Measurements from ENCODE around the gene IQGAP1.
"Not testable (repeated sequence)": the region's sequence is repeated elsewhere in the genome, so short reads cannot be mapped to it uniquely, and the experiment has no call there.

Gene IQGAP1

DNA sequence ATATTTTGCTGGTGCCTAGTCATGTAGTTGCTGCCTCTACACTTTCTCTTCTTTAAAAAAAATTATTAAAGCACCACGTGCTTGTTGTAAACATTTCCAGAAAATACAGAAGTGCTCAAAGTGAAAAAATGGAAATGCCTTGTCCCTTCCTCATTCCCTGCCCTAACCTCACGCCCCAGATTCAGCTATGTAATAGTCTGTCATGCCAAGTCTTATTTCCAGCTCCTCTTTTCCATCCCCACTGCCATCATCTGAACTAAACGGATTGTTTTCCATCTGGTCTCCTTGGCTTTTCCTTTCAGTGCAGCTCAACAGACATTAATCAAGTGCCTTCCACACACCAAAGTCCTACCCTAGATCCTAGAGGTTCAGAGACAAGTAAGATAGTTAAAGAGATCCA lies 20.5 kb upstream of the IQGAP1 start:
- DNase-seq, result no peak

DNA sequence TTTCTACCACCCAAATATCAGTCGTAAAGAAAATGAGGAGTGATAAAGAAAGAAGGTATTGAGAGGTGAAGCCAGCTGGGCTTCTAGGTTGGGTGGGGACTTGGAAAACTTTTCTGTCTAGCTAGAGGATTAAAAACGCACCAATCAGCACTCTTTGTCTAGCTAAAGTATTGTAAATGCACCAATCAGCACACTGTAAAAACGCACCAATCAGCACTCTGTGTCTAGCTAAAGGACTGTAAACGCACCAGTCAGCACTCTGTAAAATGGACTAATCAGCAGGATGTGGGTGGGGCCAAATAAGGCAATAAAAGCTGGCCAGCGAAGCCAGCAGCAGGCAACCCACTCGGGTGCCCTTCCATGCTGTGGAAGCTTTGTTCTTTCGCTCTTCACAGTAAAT lies 13.0 kb upstream of the IQGAP1 start:
- DNase-seq, result no peak

DNA sequence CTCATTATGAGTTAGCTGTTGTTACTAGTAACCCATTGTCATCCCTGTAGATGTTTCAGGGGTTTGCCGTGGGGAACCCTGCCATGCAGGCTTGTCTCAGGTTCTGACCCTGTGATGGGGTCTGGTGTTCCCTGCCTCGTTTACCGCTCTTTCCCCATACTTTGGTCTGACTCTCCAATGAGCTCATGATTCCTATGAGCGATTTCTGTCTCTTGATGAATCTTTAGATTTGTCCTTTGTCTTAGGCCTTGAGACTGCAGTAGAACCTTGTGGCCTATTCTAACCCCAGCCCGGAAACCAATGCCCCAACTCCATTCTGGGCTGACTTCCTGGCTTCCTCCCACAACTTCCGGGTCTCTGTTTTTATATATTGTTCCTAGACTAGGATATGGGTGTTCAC lies 11.3 kb upstream of the IQGAP1 start:
- peak; percentile 51 for DNase-seq

DNA sequence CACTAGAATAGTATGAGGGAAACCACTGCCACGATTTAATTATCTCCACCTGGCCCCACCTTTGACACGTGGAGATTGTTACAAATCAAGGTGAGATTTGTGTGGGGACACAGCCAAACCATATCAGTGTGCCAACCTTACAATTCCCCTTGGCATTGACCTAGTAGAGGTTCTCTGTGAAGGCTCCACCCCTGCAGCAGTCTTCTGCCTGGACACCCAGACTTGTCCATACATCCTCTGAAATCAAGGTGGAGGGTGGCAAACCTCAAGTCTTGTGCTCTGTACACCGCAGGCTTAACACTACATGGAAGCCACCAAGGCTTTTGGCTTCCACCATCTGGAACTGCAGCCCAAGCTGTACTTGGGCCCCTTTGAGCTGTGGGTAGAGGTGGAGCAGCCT lies 8.8 kb upstream of the IQGAP1 start:
- no peak for DNase-seq

DNA sequence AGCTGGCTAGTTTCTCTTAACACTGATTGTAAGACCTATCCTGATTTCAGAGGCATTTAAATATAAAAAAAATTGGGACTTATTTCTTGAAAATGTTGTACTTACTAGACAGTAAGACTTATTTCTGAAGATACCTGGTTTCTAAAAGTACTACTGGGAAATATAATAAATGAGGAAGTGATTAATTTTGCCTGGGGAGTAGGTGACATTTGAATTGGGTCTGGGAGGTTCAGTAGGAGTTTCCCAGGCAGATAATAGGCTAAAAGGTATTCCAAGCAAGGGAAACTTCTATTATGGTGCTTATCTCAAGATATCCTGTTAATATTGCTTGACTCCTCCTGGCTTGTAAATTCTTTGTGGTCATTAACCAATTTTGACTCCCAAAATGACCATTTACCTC lies 6.5 kb upstream of the IQGAP1 start:
- no peak for DNase-seq

DNA sequence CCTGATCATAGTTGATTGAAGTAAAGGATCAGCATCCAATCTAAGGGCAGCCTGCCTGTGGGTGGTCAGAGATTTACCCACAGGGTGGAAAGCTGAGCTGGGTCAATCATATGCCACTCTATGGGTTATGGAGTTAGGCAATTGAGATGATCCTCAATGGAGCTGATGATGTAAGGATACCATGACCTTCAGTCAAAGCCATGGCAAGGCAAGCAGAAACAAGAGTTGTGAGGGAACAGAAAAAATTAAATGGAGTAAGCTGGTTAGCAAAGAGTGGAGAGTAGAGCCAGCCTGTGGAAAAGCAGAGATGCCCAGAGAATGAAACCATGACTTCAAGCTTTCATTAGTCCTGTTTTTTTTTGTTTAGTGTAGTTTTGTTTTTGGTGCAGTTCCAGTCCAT lies 5.7 kb upstream of the IQGAP1 start:
- no peak for DNase-seq

DNA sequence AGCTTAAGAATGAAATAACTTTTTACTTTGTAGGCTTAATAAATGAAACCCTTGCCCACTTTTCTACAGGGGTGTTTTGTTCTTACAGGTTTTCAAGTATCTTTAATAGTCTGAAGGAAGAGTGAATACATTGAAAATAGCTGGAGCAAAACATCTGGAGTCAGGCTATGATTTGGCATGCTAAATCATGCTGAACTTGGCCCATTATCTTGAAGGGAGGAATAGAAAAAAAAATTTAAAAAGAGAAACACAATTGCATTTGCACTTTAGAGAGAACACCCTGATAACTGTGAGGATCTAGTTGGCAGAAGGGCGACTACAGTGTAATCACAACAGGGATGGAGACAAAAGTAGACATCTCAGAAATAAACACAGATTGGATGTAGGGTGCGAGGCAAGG lies 1.8 kb upstream of the IQGAP1 start:
- no peak for DNase-seq

DNA sequence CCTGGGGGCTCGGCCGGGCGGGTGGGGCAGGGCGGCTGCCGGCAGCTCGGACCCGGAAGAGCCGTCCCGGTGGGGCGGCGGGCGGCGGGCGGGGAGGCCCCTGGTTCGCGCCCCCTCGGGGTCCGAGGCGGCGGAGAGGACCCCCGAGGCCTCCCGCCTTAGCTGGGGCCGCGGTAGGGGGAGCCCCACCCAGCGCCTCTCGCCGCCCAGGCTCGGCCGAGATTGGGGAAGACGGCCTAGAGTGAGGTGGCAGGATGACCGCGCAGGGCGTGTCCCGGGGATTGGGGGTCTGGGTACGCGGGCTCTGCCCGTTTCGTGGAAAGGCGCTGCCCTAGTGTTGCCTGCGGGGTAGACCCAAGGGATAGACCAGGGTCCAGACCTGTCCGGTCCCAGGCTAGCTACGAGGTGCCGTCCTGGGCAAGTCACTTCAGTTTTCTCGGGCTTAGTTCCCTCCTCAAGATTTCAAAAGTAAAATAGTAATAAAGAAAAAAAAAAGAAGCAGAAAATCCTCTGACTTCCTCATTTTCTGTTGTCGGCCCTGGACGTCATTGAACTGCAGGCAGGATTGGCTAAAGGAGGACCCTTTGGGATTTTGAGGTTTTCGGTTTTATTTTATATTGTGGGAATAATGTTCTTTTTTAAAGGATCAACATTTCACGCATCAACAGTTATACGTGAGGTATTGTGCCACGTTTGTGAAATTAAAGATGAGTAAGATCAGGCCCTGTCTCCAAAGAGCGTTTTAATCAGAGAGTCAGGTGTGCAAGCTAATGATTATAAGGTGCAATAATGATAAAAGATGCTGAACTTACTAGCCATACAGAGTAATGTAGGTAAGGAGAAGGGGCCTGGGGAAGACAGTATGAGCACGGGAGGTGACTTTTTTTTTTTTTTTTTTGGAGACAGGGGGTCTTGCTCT lies 679 bp downstream of the IQGAP1 start:
- peak; percentile 39 for DNase-seq

DNA sequence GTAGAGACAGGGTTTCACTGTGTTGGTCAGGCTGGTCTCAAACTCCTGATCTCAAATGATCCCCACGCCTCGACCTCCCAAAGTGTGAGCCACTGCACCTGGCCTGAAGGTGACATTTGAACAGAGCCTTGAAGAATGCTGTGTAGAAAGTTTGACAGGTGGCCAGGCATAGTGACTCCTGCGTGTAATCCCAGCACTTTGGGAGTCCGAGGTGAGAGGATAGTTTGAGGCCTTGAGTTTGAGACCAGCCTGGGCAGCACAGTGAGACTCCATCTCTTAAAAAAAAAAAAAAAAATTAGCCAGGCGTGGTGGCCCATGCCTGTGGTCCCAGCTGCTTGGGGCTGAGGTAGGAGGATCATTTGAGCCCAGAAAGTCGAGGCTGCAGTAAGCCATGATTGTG lies 1.5 kb downstream of the IQGAP1 start:
- DNase-seq, result no peak

DNA sequence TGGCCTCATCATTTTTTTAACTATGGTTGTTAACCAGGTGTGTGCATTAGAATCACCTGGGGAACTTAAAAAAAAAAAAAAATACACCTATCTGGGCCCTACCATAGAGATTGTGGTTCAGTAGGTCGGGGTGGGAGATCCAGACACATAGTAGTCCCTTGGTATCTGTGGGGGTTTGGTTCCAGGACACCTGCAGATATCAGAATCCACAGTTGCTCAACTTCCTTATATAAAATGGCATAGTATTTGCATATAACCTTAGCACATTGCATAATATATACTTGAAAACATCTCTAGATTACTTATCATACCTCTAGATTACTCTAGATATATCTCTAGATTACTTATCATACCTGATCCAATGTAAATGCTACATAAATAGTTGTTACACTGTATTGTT lies 5.0 kb downstream of the IQGAP1 start:
- DNase-seq, result no peak

DNA sequence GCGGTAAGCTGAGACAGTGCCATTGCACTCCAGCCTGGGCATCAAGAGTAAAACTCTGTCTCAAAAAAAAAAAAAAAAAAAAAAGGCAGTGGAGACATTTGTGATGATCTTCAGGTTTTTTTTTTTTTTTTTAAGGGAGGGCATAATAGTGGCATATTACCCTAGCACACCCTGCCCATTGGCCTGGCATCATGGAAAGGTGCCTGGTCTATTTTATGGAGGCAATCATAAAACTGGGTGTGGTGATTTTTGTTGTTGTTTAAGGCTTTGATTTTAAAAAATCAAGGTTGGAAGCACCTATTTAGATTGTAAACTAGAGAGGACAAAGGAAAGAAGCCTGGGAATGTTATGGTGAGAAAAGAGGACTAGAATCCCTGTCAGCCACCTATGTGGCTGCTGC lies 6.0 kb downstream of the IQGAP1 start:
- DNase-seq, result no peak

DNA sequence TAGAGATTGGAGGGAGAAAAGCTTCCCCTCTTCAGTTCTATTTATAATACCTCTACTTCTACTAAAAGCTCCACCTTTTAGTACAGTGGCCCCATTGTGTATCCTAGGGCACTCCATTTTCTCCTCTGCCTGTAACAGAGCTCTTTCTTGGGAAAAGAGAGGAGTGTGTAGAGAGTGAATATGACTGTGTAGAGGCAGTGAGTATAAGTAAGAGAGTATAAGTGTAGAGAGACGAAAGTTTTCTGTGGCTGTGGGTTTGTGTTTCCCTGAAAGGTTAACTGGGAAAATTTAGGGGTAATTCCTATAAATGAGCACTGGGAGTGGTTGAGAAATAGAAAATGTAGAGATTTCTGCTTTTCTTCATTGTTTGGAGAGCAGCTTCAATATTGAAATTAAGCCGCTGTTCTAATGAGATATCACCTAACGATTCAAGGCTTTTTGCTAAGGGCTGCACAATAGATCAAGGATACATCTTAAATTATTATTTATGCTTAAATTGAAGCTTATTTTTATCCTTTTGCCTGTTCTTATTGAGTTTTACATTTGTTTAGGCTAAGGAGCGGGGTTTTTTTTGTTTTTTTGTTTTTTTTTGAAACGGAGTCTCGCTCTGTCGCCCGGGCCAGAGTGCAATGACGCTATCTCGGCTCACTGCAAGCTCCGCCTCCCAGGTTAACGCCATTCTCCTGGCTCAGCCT lies 6.9 kb downstream of the IQGAP1 start:
- no peak for DNase-seq

DNA sequence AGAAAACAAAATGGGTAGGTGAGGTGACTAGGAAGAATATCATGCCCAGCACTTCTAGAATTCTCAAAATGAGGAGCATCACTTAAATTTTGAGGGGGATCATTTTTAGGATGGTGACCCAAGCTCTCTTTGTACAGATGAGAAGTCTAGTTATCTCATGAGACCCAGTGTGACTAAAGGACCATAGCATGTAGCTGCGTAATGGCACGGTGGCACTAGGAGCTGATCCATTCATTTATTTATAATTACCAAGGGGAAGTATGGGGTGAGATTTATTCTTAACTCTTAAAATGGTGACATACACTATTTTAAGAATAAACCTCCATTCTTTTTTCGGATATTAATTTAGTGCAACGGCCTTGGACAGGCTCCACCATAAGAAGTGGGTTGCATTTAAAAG lies 8.3 kb downstream of the IQGAP1 start:
- DNase-seq, result no peak

DNA sequence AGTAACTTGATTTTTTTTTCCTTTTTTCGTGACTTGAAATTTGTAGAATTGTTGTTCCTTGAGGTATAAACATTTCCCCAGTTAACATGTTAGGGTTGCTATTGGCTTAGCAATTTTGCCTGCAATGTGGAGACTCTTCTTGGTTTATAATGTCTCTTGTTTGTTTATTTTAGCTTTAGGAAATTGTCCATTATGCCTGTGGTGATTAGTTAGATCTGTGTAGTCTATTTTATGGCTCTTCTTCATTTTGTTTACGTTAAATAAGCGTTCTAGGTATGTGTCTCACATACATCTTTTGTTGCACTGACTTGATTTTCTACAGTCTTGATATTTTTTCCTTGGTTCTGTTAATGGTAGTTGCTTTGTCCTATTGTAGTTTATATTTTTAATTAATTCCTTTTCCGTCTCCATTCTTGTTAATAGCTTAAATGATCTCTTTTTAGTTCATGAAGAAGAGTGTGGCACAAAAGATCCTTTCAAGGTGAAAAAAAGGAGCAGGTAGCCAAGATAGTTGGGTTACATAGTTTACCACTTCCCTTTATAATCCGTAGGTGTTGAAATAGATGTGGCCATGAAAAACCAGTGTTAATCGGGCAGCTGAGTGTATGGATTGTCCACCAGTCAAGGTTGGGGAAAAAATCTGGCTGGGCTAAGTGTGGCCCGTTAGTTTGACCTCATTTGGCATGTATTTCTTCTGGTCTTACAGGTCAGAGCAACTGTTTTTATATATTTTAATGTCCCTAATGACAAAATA lies 12.1 kb downstream of the IQGAP1 start:
- DNase-seq, result no peak

DNA sequence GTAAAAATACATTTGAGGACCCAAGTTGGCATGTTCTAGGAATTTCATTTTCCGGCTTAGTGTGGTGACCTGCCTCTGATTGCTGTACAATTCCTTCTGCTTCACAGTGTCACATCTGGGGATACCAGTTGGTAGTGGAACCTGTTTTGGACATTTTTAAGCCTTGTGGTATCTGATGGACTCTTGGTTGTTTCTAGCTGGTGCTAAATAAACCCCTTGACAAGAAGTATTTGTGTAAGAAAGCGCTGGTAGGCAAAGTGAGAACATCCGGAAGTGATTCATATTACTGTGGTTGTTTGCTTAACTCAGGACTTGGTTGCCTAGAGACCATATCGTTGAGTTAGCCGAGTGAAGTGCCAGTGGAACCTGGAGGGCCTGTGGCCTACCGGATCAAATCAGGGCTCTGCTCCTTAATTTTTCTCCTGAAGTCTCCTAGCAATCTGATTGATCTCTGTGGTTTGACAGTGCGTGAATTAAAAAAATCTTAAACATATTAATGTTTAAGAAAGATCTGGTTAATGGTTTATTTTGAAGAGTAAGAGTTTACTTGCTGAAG lies 12.8 kb downstream of the IQGAP1 start:
- peak; percentile 49 for DNase-seq

DNA sequence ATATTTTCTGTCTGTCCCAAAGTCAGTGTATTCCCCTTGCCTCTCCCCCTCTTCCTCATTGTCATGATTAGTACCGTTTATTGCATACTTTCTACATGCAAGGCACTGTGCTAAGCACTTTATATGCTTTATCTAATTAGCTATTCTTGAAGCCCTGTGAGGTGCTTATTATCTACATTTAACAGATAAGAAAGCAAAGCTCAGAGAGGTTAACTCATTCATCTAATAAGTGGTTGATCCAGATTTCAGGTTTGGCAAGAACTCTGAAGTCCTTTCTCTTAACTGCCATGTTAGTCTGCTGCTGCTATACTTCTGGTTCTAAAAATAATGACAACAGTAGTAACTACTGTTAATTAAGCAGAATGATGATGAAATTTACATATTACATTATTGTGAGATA lies 13.5 kb downstream of the IQGAP1 start:
- DNase-seq, result no peak

DNA sequence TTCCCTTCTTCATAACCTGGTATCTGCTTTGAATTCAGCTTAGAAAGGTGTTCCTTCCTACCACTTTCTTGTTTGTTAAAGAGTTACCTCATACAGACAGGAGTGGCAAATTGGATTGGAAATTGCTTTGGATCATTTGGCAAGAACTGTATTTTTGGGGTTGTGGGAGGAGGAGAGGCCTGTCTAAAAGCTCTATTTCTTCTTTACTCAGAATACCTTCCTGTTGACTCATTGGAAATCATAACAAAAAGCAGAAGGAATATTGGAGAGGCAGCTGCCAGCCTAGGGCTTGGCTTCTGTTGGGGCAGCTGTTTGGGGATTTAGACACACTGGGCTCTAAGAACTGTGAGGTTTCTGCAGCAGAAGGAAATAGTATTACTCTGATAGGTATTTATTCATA lies 14.2 kb downstream of the IQGAP1 start:
- no peak for DNase-seq

DNA sequence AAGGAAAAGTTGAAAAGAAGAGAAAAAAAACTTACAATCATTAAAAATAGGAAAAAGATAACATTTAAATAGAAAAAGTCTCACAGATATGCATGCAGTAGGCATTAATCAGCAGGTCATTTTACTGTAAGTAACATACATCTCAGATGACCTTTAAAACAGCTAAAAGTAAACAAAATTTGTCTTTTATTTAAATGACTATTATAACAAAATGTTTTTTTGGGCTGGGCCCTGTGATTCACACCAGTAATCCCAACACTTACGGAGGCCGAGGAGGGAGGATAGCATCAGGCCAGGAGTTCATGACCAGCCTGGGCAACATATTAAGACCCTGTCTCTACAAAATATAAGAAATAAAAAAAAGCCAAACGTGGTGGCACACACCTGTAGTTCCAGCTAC lies 14.7 kb downstream of the IQGAP1 start:
- DNase-seq, result no peak

DNA sequence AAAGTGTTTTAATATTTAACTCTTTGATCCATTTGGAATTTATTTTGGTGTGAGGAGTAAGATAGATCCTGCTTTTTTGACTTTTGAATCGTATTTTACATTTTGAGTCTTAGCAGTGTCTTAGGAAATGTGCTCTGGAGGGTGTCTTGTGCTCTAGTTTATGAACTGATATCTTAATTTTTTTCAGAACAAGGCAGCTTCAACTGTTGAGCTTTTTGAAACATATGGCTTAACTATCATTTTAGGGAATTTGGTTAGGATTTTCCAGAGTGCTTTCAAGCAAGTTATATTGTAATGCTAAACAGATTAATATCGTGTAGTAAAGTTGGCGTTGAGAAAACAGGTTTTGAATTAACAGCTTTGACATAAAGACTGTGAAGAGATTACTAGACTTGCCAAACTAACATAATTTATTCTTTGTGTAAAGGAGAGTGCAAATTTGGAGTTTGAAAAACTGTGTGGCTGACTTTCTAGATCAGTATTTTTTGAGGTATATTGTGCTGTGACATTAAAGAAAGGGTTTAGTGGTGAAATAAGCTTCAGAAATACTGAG lies 17.1 kb downstream of the IQGAP1 start:
- no peak for DNase-seq

DNA sequence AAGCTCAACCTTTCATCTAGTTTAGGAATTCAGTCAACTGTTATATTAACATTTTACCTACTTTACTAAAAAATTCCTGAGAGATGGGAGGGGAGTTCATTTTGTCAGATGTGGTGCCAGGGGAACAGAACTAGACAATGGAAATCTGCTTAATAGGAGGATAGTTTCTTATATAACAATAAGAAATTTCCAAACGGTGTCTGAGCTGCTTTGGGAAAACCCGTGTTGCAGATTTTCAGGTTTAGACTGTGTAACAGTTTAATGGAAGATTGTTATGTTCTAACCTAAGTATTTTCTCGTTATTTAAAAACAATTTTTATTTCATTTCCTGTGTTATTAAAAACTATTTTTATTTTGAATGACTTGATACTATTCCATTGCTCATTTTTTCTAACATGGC lies 19.3 kb downstream of the IQGAP1 start:
- DNase-seq, result no peak

DNA sequence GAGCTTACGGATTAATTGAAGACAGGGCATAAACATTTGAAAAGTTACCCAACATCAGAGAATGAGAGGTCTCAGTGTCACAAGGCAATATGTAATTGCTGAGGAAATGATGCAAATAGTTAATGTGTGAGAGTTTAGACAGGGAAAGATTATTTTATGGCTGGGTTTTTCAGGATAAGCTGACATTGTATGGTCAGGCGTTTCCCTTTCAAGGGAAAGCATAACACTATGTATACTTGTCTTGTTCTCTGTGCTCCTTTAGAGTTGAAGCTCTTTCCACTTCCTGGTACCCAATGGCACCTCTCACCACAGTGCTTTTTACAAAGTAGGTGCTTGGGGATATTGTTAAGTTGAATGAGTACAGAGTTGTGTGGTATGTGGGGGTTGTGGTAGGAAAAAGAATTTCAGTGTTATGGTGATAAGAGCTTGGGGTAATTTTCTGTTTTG lies 19.9 kb downstream of the IQGAP1 start:
- no peak for DNase-seq

DNA sequence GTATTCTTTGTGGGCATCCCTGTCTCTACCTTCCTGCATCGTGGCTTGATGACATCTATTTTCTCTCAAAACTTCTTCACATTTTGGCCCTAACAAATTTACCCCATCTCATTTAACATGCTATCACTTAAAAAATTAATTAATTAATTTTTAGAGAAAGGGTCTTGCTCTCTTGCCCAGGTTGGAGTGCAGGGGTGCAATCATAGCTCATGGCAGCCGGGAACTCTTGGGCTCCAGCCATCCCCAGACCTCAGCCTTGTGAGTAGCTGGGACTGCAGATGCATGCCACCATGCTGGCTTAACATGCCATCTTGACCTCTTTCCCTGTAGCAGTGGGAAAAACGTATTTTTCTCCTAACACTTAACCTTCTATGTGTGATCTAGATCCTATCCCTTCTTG lies 20.6 kb downstream of the IQGAP1 start:
- DNase-seq, result no peak

DNA sequence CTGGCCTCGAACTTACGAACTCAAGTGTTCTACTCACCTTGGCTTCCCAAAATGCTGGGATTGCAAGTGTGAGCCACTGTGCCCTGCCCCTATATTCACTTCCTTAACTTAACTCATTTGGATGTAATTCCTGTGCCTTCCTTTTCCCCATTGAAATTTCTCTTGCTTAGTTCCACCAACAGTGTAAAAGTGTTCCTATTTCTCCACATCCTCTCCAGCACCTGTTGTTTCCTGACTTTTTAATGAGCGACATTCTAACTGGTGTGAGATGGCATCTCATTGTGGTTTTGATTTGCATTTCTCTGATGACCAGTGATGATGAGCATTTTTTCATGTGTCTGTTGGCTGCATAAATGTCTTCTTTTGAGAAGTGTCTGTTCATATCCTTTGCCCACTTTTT lies 21.5 kb downstream of the IQGAP1 start:
- DNase-seq, result not testable (repeated sequence)
